IPS-NIHi7 (cell line): ENCODE data around the gene PTPN21.
"Not testable (repeated sequence)": the region's sequence is repeated elsewhere in the genome, so short reads cannot be mapped to it uniquely, and the experiment has no call there.

Experiments
- DNase-seq: peaks from one replicate; pipeline ENCODE4 v3.0.0; 2012; ENCODE audit warnings: mixed read lengths; ENCODE audit errors: extremely low spot score

Gene PTPN21

DNA sequence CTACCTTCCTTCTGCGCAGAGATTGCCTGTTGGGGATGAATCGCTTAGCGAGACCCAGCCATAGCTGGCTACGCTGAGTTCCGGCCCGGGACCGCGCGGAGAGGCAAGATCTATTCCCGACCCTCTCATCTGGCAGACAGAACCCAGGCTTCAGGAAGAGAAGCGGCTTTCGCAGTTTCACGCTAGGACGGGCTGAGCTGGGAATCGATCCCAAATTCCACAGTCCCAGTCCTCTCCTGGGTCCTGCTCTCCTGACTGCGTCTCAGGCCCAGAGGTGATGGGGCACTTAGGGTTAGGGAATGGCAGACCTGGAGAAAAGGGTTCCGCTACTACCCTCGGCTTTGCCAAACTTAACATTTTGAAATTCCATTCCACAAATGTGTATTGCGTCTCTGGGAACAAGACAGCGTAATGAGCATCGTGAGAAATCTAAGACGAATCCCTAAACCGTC, 2.8 kb downstream of the PTPN21 start:
- peak; percentile 20 for DNase-seq

DNA sequence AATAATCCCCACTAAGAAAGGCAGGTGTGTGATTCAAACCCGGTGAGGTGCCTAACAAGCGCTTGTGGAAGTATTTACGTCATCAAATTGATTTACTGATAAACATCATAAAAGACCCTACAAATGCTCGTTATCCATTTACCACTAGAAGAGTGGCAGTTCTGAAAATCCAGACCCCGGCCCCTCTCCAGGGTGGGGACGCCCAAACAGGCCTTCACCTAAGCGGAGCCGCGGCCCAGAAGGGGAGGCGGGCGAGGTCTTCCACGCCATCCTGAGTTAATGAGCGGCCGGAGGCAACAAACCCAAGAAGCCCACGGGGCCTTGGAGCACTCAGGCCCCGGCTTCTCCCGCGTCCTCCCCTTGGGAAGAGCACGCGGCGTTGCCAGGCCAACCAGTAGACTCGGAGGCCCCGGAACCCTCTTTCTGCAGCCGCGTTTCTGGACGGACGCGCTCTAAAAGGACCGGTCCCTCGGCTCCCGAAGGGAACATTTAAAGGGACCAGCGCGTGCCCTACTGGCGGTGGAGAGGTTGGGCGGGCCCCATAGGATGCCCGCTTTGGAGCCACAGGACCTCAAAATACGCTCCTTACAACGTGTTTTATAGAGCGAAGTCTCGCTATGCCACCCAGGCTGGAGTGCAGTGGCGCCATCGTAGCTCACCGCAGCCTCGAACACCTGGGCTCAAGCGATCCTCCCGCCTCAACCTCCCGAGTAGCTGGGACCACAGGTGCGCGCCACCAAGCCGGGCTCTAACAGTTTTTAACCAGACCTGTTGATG, 3.5 kb downstream of the PTPN21 start:
- DNase-seq: peak; percentile 84

DNA sequence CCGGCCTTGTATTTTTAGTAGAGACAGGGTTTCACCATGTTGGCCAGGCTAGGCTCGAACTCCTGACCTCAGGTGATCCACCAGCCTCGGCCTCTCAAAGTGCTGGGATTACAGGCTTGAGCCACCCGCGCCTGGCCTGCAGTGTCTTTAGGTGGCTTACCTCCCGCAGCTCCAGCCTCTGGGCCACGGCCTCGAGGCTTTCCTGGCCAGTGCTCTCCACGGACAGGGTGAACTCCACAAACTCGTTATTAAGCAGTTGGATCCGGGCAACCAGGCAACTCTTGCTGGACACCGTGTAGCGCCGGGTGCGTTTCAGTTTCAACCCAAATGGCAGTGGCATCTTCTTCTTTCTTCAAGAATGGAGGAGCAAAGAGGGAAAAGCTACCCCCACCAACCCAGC, 4.7 kb downstream of the PTPN21 start:
- DNase-seq: no peak

DNA sequence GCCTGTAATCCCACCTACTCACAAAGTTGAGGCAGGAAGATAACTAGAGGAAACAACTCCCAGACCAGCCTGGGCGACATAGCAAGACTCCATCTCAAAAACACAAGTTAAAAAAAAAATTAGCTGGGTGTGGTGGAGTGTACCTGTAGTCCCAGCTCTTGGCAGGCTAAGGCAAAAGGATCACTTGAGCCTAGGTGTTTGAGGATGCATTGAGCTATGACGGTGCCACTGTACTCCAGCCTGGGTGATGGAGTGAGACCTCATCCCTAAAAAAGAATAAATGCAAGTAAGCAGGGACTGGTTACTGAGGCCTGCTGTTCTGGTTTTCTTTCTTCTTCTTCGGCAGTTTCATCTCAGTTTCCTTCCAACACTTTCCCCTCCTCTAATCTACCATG, 7.4 kb downstream of the PTPN21 start:
- no peak for DNase-seq

DNA sequence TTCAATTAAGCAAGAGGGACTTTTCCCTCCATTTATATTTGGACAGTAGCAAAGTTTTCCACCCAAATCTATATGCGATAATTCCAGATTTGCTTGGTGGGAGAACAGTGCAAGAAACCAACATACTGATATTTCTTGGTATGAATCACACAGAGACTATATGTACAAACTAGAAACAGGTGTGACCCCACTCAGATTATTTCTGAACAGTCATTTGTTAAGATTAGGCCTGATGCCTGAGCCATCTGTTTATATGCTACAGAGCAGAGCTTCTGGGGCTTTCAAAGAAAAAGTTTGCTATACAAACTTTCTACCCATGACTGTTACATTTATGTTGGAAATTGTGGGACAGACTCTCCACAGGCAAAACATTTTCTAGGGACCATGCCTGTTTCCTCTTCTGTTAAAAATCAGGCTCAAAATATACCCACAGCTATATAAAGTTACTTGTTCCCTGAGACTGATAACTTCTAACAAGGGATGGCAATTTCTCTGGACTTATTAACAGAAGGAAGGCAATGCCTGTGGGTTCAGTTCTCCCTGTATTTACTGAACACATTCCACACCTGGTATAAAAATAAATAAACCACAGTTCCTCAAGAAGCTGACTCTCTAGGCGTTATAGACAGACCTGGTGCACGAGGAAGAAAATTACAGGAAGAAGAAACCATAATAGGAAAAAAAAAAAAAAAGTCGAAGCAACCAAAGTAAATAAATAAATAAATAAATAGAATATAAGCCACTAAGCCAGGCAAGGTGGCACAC, 8.0 kb downstream of the PTPN21 start:
- no peak for DNase-seq

DNA sequence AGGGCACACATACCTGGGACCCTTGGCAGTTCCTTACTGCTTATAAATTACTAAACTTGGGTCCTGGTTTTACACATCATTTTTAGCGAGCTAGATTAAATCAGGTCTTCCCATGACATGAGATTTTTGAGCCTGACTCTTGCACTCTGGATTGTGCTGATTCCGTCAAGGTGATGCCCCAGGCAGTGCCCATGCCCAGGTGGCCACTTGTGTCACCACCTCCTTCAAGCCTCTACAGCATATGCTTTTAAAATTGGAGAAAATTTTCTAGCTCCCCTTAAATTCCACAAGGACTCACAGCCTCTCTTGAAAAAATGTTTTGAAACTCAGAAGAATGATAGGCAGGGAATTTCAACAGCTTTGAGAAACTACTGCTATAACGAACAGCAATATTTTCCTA, 9.6 kb downstream of the PTPN21 start:
- no peak for DNase-seq

DNA sequence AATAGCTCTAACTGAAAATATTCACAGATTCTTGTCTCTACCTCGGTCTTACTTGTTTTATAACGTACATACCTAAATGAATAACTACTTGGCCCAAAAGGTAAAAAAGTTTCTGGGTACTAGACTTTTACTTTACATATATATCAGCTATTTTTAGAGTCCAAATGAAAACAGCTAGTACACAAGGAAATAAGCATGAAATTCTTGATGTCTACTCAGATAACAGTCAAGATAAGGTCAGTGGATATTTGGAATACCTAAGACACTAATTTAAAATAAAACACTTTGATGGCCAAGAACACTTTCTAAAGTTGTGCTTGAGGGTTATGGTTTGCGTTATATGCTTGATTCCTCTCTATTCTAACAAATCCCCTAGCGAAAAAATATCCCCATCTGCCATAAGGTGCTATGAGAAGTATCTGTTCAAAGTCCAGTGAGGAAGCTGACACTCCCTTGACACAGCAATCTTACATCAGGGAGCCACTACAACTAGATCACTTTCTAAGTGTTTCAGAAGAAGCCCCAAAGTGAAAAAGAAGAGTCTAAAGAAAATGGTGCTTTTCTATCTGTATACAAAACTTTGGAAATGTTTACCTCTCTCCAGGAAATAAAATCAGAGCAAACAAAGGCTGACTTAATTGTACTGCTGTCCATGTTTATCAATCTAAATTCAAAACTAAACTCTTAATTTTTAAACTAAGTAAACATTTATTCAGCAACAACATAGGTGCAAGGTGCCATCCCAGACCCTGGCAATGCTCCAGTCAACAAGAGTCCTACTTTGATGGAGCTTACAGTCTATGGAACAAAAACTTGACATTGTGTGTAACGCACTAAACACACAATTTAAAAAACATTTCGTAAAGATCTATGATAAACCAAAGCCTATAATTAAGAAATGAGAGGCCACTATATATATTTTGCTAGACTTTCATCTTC, 11.7 kb downstream of the PTPN21 start:
- DNase-seq: no peak

DNA sequence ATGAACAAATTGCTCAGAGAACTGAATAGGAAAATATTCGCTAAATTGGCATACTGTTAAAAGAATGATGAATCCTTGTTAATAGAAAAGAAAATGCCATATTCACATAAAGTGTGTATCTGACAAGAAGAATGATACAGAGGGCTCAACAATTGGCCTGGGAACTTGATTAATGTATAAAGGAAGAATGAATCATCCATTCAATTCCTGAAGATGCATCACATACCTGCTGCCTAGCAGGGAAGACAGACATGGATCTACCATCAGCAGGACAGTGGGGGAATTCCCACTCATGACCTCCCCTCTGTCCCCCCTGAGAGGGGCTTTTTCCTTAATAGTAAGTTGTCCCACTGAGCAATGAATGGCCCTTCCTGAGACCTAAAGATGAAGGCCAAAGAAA, 13.5 kb downstream of the PTPN21 start:
- DNase-seq: no peak

DNA sequence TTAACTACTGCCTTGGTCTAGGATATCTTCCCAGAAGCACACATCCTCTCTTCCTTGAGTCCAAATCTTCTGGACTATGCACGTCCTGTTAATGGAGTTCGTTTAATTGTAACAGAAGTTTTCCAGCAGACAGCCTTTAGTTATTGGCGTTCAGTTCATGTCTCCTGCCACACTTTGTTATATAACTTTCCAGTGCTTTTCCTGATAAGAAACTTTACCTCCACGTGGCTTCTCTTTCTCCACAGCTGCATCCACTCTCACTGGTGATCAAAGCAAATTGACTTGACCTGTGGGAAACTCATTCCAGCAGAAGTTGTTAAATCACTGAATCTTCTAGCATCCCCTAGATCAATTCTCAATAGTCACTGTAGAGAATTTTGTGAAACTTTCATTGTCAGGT, 19.0 kb downstream of the PTPN21 start:
- DNase-seq: no peak

DNA sequence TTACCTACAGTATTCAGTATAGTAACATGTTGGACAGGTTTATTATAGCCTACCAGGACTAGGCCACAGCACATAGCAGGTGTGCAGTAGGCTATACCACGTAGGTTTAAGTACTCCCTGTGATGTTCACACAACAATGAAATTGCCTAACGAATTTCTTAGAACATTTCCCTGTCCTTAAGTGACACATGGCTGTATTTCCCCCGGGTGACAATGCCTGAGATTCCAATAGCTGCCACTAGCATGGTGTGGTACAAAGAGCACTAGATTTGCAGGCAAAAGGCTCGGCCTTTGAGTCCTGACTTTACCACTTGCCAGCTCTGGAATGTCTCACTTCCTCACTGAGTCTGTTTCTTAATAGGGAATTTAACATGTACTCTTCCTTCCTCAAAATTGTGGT, 19.7 kb downstream of the PTPN21 start:
- peak; percentile 28 for DNase-seq

DNA sequence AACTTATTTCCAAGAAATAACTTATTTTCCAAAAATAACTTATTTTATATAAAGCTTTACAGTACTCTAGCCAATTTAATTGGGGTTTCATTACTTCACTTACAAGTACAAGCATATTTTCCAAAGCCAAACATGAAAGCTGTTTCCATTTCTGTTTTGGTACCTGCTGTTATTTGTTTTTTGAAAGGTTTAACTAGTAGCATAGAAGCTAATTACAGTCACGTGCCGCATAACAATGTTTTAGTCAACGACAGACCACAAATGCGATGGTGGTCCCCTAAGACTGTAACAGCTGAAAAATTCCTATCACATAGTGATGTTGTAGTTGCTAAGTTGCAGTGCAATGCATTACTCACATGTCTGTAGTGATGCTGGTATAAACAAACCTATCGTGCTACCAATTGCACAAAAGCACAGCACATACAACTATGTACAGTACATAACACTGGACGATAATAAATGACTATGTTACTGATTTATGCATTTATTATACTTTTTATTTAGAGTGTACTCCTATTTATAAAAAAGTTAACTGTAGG, 21.7 kb downstream of the PTPN21 start:
- no peak for DNase-seq

DNA sequence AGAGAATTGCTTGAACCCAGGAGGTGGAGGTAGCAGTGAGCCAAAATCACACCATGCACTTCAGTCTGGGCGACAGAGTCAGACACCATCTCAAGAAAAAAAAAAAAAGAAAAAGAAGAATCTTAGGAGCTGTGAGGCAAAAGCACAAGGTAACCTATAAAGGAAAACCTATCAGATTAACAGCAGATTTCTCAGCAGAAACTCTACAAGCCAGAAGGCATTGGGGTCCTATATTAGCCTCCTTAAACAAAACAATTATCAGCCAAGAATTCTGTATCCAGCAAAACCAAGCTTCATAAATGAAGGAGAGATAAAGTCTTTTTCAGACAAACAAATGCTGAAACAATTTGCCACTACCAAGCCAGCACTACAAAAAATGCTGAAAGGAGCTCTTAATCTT, 24.9 kb downstream of the PTPN21 start:
- DNase-seq: not testable (repeated sequence)

DNA sequence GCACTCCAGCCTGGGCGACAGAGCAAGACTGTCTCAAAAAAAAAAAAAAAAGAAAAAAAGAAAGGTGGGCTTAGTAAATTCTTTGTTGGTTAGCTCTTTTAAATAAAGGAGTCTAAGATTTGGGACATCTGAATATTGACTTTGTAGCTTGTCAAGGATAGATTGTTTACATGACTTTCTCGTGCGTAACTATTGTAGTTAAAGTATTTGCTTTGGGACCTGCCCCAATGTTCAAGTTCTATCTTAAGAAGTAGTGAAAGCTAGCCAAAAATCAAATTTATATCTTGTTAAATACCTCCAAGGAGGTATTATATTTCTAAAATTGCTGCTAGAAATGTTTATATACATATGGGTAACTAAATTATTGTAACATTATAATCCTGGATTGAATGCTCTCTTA, 32.4 kb downstream of the PTPN21 start:
- no peak for DNase-seq

DNA sequence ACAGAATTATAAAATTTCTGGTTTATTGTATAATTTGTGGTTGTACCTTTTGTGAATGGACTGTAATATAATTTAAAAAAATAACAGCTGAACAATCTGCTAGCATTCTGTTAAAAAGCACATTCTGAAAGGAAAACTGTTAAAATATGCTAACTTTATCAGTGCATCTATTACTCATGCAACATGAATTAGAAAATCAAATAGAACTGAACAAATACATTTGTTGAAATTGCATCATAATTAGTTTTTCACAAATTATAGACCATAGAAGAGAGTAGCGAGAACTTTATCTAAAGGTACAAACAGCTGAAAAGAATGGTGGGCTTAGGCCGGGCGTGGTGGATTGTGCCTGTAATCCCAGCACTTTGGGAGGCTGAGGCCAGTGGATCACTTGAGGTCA, 33.0 kb downstream of the PTPN21 start:
- DNase-seq: no peak

DNA sequence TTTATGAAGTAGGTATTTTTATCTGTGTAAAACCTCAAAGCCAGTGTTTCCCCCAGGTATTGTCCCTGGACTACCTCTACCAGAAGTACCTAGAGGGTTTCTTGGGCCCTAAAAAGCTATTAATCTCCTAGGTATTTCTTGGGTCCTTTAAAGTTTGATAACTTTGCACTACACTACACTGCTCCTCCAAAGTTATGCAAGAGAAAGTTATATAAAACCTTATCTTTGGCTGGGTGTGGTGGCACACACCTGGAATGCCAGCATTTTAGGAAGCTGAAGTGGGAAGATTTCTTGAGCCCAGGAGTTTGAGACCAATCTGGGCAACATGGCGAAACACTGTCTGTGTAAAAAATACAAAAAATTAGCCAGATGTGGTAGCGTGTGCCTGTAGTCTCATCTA, 34.9 kb downstream of the PTPN21 start:
- DNase-seq: no peak

DNA sequence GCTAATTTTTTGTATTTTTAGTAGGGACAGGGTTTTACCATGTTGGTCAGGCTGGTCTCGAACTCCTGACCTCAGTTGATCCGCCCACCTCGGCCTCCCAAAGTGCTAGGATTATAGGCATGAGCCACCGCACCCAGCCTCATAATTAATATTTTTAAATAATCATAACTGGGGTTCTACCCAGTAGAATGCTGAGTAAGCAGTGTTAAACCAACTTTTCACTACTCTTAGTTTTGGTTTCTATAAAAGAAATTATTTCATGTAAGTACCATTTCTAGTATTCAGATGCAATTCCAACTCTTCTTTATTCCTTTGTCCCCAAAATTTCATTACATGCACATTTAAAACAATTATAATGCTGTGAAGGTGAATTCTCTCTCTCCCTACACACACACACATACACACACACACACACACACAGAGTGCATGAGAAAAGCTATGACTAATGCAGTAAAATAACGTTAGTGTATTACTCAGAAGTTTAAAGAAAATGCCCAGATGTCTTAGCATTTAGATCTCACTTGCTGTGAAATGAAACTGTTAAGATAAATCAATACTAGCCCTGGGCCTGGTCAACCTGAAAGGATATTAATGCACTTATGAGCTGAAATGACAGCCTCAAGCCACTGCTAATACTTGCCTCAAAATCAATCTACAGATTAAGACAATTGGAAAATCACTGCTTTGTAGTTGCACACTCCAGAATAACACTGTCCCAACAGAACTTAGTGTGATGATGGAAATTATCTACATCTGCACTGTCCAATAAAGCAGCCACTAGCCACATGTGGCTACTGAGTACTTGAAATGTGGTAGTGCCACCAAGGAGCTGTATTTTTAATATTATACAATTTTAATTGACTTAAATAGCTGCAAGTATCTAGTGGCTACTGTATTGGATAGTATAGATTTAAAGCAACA, 36.0 kb downstream of the PTPN21 start:
- DNase-seq: no peak

DNA sequence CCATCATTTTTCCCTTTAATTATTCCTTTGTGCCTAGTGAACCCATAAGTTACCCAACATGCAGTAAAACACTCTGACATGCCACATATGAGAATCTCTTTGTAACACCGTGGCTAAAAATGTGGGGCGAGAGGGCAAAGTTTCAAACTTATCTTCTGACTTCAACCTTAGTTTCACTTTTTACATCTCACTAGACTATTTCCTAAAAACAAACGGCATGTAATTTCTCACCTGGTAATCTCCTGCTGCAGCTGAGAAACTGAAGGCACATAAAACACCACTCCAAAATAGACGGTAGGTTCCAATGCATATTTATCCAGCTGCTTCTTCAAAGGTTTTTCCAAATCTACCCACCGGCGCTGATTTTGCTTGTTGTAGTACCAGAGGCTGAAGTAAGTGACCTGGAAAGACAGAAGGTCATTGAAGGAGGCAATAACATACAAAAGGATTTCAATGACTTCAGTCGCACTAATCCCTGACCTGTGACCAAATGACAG, 37.9 kb downstream of the PTPN21 start:
- DNase-seq: no peak

DNA sequence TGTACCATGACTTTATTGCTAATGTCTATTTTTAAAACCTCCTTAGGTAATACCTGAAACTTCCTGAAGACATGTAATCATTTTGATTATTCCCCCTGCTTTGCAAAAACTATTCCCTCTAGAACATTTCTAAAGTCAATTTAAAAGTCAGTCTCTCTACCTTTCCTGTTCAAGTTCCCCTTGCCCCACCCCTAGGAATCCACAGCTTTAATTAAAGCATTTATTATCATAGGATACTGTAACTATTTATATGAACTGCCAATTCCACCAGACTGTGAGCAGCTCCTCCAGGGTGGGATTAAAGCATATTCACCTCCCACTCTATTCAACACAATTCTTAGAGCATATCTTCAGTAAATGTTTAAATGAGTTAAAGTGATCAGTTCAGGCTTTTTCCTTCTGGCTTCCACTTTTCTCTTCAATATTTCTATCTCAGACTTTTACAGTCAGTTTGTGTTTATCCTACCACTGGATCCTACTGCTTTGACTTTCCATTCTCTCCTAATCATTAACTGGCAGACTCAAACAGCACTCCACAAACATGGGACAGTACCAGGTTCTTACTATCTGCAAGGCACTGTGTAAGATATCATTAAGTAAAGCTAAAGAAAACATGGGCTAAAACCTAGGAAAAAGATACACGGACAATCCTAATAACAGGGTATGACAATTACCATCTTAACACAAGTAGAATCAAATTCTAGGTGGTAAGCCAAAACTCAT, 39.1 kb downstream of the PTPN21 start:
- no peak for DNase-seq

DNA sequence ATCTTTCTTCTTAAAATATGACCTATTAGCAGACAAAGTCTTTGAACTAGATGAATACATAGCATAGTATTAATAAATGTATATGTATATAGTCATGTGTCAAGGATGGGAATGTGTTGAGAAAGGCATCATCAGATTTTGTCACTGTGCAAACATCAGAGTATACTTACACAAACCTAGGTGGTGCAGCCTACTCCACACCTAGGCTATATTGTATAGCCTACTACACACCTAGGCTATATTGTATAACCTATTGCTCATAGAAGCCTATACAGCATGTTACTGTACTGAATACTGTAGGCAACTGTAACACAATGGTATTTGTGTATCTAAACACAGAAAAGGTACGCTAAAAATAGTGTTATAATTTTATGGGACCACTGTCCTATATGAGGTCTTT, 47.6 kb downstream of the PTPN21 start:
- DNase-seq: no peak

DNA sequence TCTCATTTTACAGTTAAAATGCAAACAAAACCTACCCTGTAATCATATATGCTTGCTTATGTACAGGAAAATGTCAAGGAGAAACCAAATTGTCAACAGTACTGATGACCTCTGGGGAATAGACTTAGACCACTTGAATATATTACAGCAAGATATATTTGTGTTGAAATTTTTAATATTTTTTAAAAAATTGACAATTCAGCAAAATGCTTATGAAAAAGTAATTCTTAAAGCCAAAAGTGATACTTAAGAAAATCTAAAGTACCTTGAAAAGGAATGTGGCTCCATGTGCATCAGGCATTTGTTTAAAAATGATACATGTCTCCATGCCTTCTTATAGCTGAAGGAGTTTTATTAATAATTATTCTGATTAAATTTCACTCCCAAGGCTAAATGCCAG, 49.2 kb downstream of the PTPN21 start:
- DNase-seq: no peak
